ENCODE results near the gene SSX2IP.
A peak's percentile ranks its signal among the peaks of the same experiment; 100 is the strongest.

The SSX2IP gene

DNA sequence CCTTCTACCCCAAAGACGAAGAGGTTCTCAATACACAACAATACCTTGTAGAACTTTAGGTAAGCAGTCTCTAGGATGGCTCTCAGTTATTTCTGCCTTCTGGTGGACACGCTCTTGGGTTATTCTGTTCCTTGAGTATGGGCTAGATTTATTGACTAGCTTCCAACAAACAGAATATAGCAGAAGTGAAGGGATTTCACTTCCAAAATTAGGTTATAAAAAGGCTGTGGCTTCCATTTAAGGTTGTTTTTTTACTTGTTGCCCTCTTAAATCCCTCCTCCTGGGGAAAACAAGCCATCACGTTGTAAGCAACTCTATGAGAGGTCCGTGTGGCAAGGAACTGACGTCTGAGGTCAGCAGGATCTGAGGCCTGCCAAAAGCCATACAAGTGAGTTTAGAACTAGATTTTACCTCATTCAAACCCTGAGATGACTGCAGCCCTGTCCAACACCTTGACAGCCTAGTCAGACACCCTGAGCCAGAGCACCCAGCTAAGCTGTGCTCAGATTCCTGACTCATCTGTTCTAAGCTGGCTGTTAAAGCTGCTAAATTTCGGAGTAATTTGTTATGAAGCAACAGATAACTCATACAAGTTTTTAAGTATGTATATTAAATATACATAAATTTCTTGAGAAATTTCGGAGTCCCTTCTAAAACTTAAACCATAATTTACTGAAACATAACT lies 12.7 kb downstream of the SSX2IP start:
- ChIA-PET POLR2A (no interaction called here), CTCF (interaction anchor here (1.3 to 1.9 kb wide), 2 partner anchors 46 to 76 kb away, joined by 3 to 6 read pairs; no protein-coding TSS in a partner anchor)
- TF ChIP-seq ZSCAN16 (tag by site-specific recombination; IDR thresholded peaks at IDR 0.05) (no peak), ZNF350 (tag by site-specific recombination; IDR thresholded peaks at IDR 0.05) (peak; percentile 94), ZNF777 (tag by site-specific recombination; IDR thresholded peaks at IDR 0.05; ENCODE audit: borderline replicate concordance) (no peak), TRIM28 (IDR thresholded peaks at IDR 0.05; ENCODE audit: borderline replicate concordance, low read length) (no peak), ZFP3 (tag by site-specific recombination; IDR thresholded peaks at IDR 0.05; ENCODE audit: low read depth) (no peak), ZNF747 (tag by site-specific recombination; IDR thresholded peaks at IDR 0.05) (no peak), ZFP41 (tag by site-specific recombination; IDR thresholded peaks at IDR 0.05; ENCODE audit: borderline replicate concordance) (no peak)
- TF ChIP-seq, protein P1, sequence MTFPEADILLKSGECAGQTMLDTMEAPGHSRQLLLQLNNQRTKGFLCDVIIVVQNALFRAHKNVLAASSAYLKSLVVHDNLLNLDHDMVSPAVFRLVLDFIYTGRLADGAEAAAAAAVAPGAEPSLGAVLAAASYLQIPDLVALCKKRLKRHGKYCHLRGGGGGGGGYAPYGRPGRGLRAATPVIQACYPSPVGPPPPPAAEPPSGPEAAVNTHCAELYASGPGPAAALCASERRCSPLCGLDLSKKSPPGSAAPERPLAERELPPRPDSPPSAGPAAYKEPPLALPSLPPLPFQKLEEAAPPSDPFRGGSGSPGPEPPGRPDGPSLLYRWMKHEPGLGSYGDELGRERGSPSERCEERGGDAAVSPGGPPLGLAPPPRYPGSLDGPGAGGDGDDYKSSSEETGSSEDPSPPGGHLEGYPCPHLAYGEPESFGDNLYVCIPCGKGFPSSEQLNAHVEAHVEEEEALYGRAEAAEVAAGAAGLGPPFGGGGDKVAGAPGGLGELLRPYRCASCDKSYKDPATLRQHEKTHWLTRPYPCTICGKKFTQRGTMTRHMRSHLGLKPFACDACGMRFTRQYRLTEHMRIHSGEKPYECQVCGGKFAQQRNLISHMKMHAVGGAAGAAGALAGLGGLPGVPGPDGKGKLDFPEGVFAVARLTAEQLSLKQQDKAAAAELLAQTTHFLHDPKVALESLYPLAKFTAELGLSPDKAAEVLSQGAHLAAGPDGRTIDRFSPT (tag by site-specific recombination; IDR thresholded peaks at IDR 0.05), result no peak
- Histone ChIP-seq H3K4me1 (ENCODE audit: control insufficient read depth, insufficient read depth, low read length) (no peaks in the 10 kb centered on the region), H3K36me3 (ENCODE audit: control insufficient read depth in 2 of 2, insufficient read depth in 1 of 2, low read length in 2 of 2) (no peaks in the 10 kb centered on the region), H3K27ac (ENCODE audit: extremely low read depth, low read depth, low read length) (no peak overlapping the region), H3K9me3 (ENCODE audit: control insufficient read depth, insufficient read depth, low read depth, low read length) (no peaks in the 10 kb centered on the region), H3K4me3 (ENCODE audit: low read depth, low read length) (no peak overlapping the region)

DNA sequence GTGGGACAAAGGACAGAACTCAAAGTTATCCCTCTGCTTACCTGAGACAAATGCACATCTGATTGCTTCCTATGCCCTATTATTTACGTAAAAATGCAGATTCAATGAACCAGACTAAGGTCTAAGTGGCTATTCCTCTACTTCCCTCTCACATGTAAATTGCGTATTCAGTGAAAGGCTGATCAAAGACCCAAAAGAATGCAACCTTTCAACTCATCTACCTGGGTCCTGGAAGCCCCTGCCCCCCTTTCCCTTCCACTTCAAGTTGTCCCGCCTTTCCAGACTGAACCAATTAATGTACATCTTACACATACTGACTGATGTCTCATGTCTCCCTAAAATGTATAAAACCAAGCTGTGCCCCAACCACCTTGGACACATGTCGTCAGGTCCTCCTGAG lies 14.6 kb downstream of the SSX2IP start:
- H3K4me1 ChIP-seq (ENCODE audit: control insufficient read depth, insufficient read depth, low read length), result no peaks in the 10 kb centered on the region
- CTCF ChIA-PET, result interaction anchor here (0.6 to 1.9 kb wide), 2 partner anchors 11 to 78 kb away, joined by 4 to 6 read pairs; no protein-coding TSS in a partner anchor
- POLR2A ChIA-PET, result no interaction called here
- H3K4me3 ChIP-seq (ENCODE audit: low read depth, low read length), result no peak overlapping the region
- no peaks in the 10 kb centered on the region for H3K9me3 ChIP-seq (ENCODE audit: control insufficient read depth, insufficient read depth, low read depth, low read length)
- no peaks in the 10 kb centered on the region for H3K36me3 ChIP-seq (ENCODE audit: control insufficient read depth in 2 of 2, insufficient read depth in 1 of 2, low read length in 2 of 2)
- H3K27ac ChIP-seq (ENCODE audit: extremely low read depth, low read depth, low read length), result no peak overlapping the region
- TF ChIP-seq KLF16 (tag by site-specific recombination; IDR thresholded peaks at IDR 0.05) (no peak), ZBTB1 (tag by site-specific recombination; IDR thresholded peaks at IDR 0.05) (no peak), KLF1 (tag by site-specific recombination; IDR thresholded peaks at IDR 0.05) (no peak), ZNF24 (tag by site-specific recombination; IDR thresholded peaks at IDR 0.05) (no peak), ZNF214 (tag by site-specific recombination; IDR thresholded peaks at IDR 0.05; ENCODE audit: borderline replicate concordance) (no peak), ZNF37A (tag by site-specific recombination; IDR thresholded peaks at IDR 0.05) (no peak), ZNF544 (tag by site-specific recombination; IDR thresholded peaks at IDR 0.05) (no peak), ZBTB20 (tag by site-specific recombination; IDR thresholded peaks at IDR 0.05) (no peak), REPIN1 (tag by site-specific recombination; IDR thresholded peaks at IDR 0.05; ENCODE audit: low read depth) (no peak), ZSCAN23 (tag by site-specific recombination; IDR thresholded peaks at IDR 0.05) (no peak), ZNF76 (tag by site-specific recombination; IDR thresholded peaks at IDR 0.05; ENCODE audit: borderline replicate concordance, low read depth) (no peak), ZNF248 (tag by site-specific recombination; IDR thresholded peaks at IDR 0.05) (no peak), ZNF140 (tag by site-specific recombination; IDR thresholded peaks at IDR 0.05) (no peak), ZNF596 (tag by site-specific recombination; IDR thresholded peaks at IDR 0.05) (no peak), ZNF292 (tag by site-specific recombination; IDR thresholded peaks at IDR 0.05; ENCODE audit: borderline replicate concordance, low read depth) (no peak), FEZF1 (tag by site-specific recombination; IDR thresholded peaks at IDR 0.05) (no peak)
- TF ChIP-seq, protein P2, sequence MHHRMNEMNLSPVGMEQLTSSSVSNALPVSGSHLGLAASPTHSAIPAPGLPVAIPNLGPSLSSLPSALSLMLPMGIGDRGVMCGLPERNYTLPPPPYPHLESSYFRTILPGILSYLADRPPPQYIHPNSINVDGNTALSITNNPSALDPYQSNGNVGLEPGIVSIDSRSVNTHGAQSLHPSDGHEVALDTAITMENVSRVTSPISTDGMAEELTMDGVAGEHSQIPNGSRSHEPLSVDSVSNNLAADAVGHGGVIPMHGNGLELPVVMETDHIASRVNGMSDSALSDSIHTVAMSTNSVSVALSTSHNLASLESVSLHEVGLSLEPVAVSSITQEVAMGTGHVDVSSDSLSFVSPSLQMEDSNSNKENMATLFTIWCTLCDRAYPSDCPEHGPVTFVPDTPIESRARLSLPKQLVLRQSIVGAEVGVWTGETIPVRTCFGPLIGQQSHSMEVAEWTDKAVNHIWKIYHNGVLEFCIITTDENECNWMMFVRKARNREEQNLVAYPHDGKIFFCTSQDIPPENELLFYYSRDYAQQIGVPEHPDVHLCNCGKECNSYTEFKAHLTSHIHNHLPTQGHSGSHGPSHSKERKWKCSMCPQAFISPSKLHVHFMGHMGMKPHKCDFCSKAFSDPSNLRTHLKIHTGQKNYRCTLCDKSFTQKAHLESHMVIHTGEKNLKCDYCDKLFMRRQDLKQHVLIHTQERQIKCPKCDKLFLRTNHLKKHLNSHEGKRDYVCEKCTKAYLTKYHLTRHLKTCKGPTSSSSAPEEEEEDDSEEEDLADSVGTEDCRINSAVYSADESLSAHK (tag by site-specific recombination; IDR thresholded peaks at IDR 0.05), result no peak
- TF ChIP-seq, protein P3, sequence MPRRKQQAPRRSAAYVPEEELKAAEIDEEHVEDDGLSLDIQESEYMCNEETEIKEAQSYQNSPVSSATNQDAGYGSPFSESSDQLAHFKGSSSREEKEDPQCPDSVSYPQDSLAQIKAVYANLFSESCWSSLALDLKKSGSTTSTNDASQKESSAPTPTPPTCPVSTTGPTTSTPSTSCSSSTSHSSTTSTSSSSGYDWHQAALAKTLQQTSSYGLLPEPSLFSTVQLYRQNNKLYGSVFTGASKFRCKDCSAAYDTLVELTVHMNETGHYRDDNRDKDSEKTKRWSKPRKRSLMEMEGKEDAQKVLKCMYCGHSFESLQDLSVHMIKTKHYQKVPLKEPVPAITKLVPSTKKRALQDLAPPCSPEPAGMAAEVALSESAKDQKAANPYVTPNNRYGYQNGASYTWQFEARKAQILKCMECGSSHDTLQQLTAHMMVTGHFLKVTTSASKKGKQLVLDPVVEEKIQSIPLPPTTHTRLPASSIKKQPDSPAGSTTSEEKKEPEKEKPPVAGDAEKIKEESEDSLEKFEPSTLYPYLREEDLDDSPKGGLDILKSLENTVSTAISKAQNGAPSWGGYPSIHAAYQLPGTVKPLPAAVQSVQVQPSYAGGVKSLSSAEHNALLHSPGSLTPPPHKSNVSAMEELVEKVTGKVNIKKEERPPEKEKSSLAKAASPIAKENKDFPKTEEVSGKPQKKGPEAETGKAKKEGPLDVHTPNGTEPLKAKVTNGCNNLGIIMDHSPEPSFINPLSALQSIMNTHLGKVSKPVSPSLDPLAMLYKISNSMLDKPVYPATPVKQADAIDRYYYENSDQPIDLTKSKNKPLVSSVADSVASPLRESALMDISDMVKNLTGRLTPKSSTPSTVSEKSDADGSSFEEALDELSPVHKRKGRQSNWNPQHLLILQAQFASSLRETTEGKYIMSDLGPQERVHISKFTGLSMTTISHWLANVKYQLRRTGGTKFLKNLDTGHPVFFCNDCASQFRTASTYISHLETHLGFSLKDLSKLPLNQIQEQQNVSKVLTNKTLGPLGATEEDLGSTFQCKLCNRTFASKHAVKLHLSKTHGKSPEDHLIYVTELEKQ (tag by site-specific recombination; IDR thresholded peaks at IDR 0.05; ENCODE audit: borderline replicate concordance), result no peak
